DND-41 (cell line): ENCODE measurements around the gene HSBP1.

Source experiments
- ATAC-seq: fragments of 200-7000 bp; cut with Tn5 transposase; 3 replicates; pipeline ENCODE4 v1.9.1; 2021; ENCODE audit warnings: low read depth; ENCODE audit not compliant: insufficient read depth
- DNase-seq: peaks from one replicate; pipeline ENCODE4 v3.0.0-alpha.2; 2020
- H2AFZ ChIP-seq: 2 replicates; pipeline ENCODE4 v1.6.0; 2012; ENCODE audit warnings: low read depth, low read length
- H3K27ac ChIP-seq: 2 replicates; pipeline ENCODE4 v1.5.1; 2012; ENCODE audit warnings: low read length, inconsistent platforms
- H3K27me3 ChIP-seq: fragments of 200-600 bp; sonication (generic); 2 replicates; pipeline ENCODE4 v1.6.0; 2012; ENCODE audit warnings: low read length, mild to moderate bottlenecking, inconsistent platforms; ENCODE audit not compliant: insufficient read depth, poor library complexity
- H3K36me3 ChIP-seq: 2 replicates; pipeline ENCODE4 v1.5.1; 2012; ENCODE audit warnings: low read length, inconsistent platforms; ENCODE audit not compliant: insufficient read depth
- H3K4me1 ChIP-seq: 2 replicates; pipeline ENCODE4 v1.5.1; 2012; ENCODE audit warnings: mild to moderate bottlenecking, low read length; ENCODE audit not compliant: insufficient read depth
- H3K4me2 ChIP-seq: 2 replicates; pipeline ENCODE4 v1.6.0; 2012; ENCODE audit warnings: mild to moderate bottlenecking, moderate library complexity, low read length, inconsistent platforms; ENCODE audit not compliant: insufficient read depth
- H3K4me3 ChIP-seq, 2 experiments: fragments of 200-600 bp in 1 of 2; shearing (Covaris generic) in 1 of 2; 2 replicates each; pipeline ENCODE4 v1.5.1; 2012 to 2016; ENCODE audit warnings: inconsistent platforms in 2 of 2, low read length in 2 of 2, mild to moderate bottlenecking in 2 of 2, low read depth in 1 of 2, moderate library complexity in 1 of 2
- H3K79me2 ChIP-seq: 2 replicates; pipeline ENCODE4 v1.6.0; 2012; ENCODE audit warnings: low read length, inconsistent platforms; ENCODE audit not compliant: insufficient read depth
- H3K9ac ChIP-seq: 2 replicates; pipeline ENCODE4 v1.6.0; 2012; ENCODE audit warnings: low read depth, mild to moderate bottlenecking, inconsistent platforms, low read length, moderate library complexity
- H3K9me3 ChIP-seq: 2 replicates; pipeline ENCODE4 v1.5.1; 2012; ENCODE audit warnings: low read length, moderate library complexity, mild to moderate bottlenecking, inconsistent platforms; ENCODE audit not compliant: insufficient read depth, severe bottlenecking
- H4K20me1 ChIP-seq: 2 replicates; pipeline ENCODE4 v1.6.0; 2012; ENCODE audit warnings: low read length; ENCODE audit not compliant: insufficient read depth
- EZH2 ChIP-seq: IDR thresholded peaks from 3 replicates; pipeline ENCODE4 v1.6.1; 2012; ENCODE audit warnings: borderline replicate concordance, low read depth, mild to moderate bottlenecking, moderate library complexity, low read length, inconsistent platforms; ENCODE audit not compliant: severe bottlenecking
- TF ChIP-seq, protein P1 (sequence below): IDR thresholded peaks from 2 replicates; pipeline ENCODE4 v1.5.1; 2012; ENCODE audit warnings: borderline replicate concordance, low read length, moderate library complexity, mild to moderate bottlenecking; ENCODE audit not compliant: poor library complexity, severe bottlenecking; ENCODE audit errors: extremely low read depth

Gene HSBP1

DNA sequence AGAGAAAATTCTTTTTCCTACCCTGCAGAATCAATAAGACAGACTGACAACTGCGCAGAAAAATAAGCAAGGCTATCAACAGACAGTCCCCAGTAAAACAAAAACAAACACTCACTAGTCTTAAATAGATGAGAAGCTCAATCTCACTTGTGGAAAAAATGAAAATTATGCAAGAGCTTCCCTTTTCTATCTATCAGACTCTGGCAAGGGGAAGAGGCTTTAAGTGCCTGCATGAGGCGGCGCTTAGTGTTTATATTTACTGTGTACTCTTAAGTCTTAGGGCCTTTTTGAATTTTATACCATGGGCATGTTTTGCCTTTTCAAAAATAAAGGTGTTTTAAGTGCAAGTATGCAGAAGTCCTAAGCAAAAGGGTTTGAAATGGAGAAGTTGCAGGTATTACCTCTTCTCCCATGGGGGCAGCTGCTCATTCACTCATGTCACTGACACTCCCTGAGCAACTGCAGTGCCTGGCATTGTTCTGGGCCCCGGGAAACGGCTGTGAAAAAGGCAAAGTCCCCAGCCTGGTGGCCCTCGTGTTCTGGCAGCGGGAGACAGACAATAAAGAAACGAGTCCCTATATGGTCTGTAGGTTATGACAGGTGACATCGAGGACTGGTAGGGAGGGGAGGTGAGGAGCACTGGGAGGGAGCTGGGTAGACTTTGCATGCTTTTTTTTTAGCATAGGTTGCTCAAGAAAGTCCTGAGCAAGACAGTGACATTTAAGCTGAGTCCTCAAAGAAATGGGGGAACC is 35.2 kb downstream of the HSBP1 start:
- Histone ChIP-seq H3K9me3 (no peaks in the 10 kb centered on the region), H3K4me1 (no peaks in the 10 kb centered on the region), H4K20me1 (no peaks in the 10 kb centered on the region), H3K9ac (no peak overlapping the region), H3K4me3 (no peak overlapping the region), H3K27ac (no peak overlapping the region), H3K79me2 (no peaks in the 10 kb centered on the region), H3K36me3 (no peaks in the 10 kb centered on the region), H3K4me2 (no peak overlapping the region), H3K27me3 (no peaks in the 10 kb centered on the region), H2AFZ (no peak overlapping the region)
- TF ChIP-seq, protein P1, sequence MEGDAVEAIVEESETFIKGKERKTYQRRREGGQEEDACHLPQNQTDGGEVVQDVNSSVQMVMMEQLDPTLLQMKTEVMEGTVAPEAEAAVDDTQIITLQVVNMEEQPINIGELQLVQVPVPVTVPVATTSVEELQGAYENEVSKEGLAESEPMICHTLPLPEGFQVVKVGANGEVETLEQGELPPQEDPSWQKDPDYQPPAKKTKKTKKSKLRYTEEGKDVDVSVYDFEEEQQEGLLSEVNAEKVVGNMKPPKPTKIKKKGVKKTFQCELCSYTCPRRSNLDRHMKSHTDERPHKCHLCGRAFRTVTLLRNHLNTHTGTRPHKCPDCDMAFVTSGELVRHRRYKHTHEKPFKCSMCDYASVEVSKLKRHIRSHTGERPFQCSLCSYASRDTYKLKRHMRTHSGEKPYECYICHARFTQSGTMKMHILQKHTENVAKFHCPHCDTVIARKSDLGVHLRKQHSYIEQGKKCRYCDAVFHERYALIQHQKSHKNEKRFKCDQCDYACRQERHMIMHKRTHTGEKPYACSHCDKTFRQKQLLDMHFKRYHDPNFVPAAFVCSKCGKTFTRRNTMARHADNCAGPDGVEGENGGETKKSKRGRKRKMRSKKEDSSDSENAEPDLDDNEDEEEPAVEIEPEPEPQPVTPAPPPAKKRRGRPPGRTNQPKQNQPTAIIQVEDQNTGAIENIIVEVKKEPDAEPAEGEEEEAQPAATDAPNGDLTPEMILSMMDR: no peak
- TF ChIP-seq EZH2: no peak
- DNase-seq: no peak
- ATAC-seq: no peak

DNA sequence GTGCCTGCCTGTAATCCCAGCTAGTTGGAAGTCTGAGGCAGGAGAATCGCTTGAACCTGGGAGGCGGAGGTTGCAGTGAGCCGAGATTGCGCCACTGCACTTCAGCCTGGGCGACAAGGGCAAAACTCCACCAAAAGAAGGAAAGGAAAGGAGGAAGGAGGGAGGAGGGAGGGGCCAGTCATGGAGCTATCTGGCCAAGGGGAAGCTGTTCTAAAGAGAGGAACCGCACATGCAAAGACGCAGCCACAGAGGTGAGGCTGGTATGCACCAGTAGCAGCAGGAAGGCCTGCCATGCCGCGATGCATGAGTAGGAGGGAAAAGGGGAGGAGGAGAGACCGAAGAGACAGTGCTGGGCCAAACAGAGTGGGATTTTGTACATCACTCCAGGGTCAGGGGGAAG is 35.9 kb downstream of the HSBP1 start:
- no peak overlapping the region for H3K27ac ChIP-seq
- H2AFZ ChIP-seq: no peak overlapping the region
- H3K27me3 ChIP-seq: no peaks in the 10 kb centered on the region
- H3K9me3 ChIP-seq: no peaks in the 10 kb centered on the region
- H3K4me1 ChIP-seq: no peaks in the 10 kb centered on the region
- H3K79me2 ChIP-seq: no peaks in the 10 kb centered on the region
- no peak overlapping the region for H3K4me2 ChIP-seq
- H3K36me3 ChIP-seq: no peaks in the 10 kb centered on the region
- H3K4me3 ChIP-seq: no peak overlapping the region
- DNase-seq (no peak), ATAC-seq (no peak)
- H3K9ac ChIP-seq: no peak overlapping the region
- TF ChIP-seq, protein P1: no peak
- no peak for TF ChIP-seq EZH2
- H4K20me1 ChIP-seq: no peaks in the 10 kb centered on the region

DNA sequence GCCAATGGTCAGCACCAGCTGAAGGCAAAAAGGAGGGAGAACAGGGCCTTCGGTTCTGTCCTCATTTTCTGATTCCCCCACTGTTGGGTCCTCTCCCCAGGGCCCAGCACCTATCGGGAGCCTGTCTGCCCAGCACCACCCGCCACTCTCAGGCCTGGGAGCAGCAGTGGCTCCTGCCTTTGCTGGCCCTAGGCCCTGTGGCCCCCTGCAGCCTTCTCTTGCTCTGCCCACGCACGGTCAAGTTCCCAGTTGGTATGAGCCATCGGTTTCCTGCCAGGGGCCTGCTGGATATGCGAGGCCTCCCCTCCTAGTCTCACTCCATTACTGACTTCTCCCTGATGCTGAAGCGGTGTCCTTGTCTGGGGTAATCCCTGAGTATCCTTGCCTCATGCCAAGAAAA is 37.5 kb downstream of the HSBP1 start:
- H3K9ac ChIP-seq: no peak overlapping the region
- ATAC-seq (no peak), DNase-seq (no peak)
- TF ChIP-seq, protein P1: no peak
- no peak for TF ChIP-seq EZH2
- H4K20me1 ChIP-seq: no peaks in the 10 kb centered on the region
- H3K9me3 ChIP-seq: no peaks in the 10 kb centered on the region
- H2AFZ ChIP-seq: no peak overlapping the region
- no peak overlapping the region for H3K27ac ChIP-seq
- no peak overlapping the region for H3K4me2 ChIP-seq
- no peaks in the 10 kb centered on the region for H3K36me3 ChIP-seq
- peaks cover 5% of the 10 kb centered on the region for H3K27me3 ChIP-seq
- no peaks in the 10 kb centered on the region for H3K4me1 ChIP-seq
- no peak overlapping the region for H3K4me3 ChIP-seq
- H3K79me2 ChIP-seq: no peaks in the 10 kb centered on the region
